Neural progenitor cell (in vitro differentiated cells): Measurements from ENCODE around the gene GBA3. TPM values are rescaled to one million over a fixed set of nuclear protein-coding genes. Genes with fewer than 3 reads are reported as not detected.

ENCODE experiments used
- DNase-seq: peaks from one replicate; pipeline ENCODE4 v3.0.0-alpha.2; 2016; ENCODE audit warnings: low spot score
- H2AFZ ChIP-seq: fragments of 200-600 bp; sonication (generic); replicated peaks from 2 replicates; pipeline ENCODE4 v1.6.1; 2016; ENCODE audit warnings: antibody characterized with exemption
- H3F3A ChIP-seq: fragments of 200-600 bp; sonication (generic); 2 replicates; pipeline ENCODE4 v1.6.1; 2016; ENCODE audit warnings: antibody characterized with exemption, low read depth
- H3K27ac ChIP-seq: fragments of 200-600 bp; sonication (generic); 2 replicates; pipeline ENCODE4 v1.5.1; 2016; ENCODE audit warnings: mild to moderate bottlenecking
- H3K27me3 ChIP-seq: fragments of 200-600 bp; sonication (generic); 2 replicates; pipeline ENCODE4 v1.6.1; 2016; ENCODE audit warnings: mild to moderate bottlenecking, moderate library complexity
- H3K36me3 ChIP-seq: fragments of 200-600 bp; sonication (generic); 2 replicates; pipeline ENCODE4 v1.5.1; 2016
- H3K4me1 ChIP-seq: fragments of 200-600 bp; sonication (generic); 2 replicates; pipeline ENCODE4 v1.6.1; 2016; ENCODE audit warnings: mixed run types
- H3K4me2 ChIP-seq: fragments of 200-600 bp; sonication (generic); 2 replicates; pipeline ENCODE4 v1.6.1; 2016
- H3K4me3 ChIP-seq: fragments of 200-600 bp; sonication (generic); 2 replicates; pipeline ENCODE4 v1.5.1; 2016
- H3K79me2 ChIP-seq: fragments of 200-600 bp; sonication (generic); 2 replicates; pipeline ENCODE4 v1.6.1; 2016; ENCODE audit warnings: low read depth
- H3K9ac ChIP-seq: fragments of 200-600 bp; sonication (generic); 2 replicates; pipeline ENCODE4 v1.6.1; 2016
- H3K9me3 ChIP-seq: fragments of 200-600 bp; sonication (generic); 2 replicates; pipeline ENCODE4 v1.5.1; 2016; ENCODE audit warnings: low read depth
- H4K20me1 ChIP-seq: fragments of 200-600 bp; sonication (generic); 2 replicates; pipeline ENCODE4 v1.6.1; 2016; ENCODE audit warnings: low read depth
- H3K27ac Mint-ChIP-seq: 3 replicates; pipeline ENCODE4 v1.8.0; 2021; ENCODE audit warnings: mixed read lengths
- H3K27me3 Mint-ChIP-seq: 2 replicates; pipeline ENCODE4 v1.8.0; 2022; ENCODE audit warnings: low read depth, mild to moderate bottlenecking, inconsistent platforms, moderate library complexity, mixed read lengths; ENCODE audit not compliant: insufficient read depth
- H3K36me3 Mint-ChIP-seq: 3 replicates; pipeline ENCODE4 v1.8.0; 2021; ENCODE audit warnings: mixed read lengths
- H3K4me1 Mint-ChIP-seq: 3 replicates; pipeline ENCODE4 v1.8.0; 2021; ENCODE audit warnings: mixed read lengths
- H3K4me3 Mint-ChIP-seq: 3 replicates; pipeline ENCODE4 v1.8.0; 2021; ENCODE audit warnings: mild to moderate bottlenecking, moderate library complexity, mixed read lengths
- H3K9me3 Mint-ChIP-seq: 3 replicates; pipeline ENCODE4 v1.8.0; 2020; ENCODE audit warnings: mixed read lengths
- EZH2 ChIP-seq: fragments of 200-600 bp; sonication (generic); IDR thresholded peaks from 2 replicates; pipeline ENCODE4 v1.6.1; 2017; ENCODE audit warnings: antibody characterized with exemption, mild to moderate bottlenecking, moderate library complexity
- EZH2phosphoT487 ChIP-seq: fragments of 200-600 bp; sonication (generic); IDR thresholded peaks from 2 replicates; pipeline ENCODE4 v1.6.1; 2017; ENCODE audit warnings: antibody characterized with exemption
- total RNA-seq: library from RNA; depleted of rRNA; stranded (reverse); fragments of >200 nt; gene quantifications from 2 replicates; pipeline ENCODE4 v1.2.3, GENCODE V29; 2015; ENCODE audit warnings: low replicate concordance
- TF ChIP-seq, protein P1 (sequence below): fragments of 200-600 bp; sonication (generic); IDR thresholded peaks from 2 replicates; pipeline ENCODE4 v1.5.1; 2017; ENCODE audit warnings: antibody characterized with exemption, mild to moderate bottlenecking

GBA3 gene
- total RNA-seq, 1 donor from 2014 or later: not detected

DNA sequence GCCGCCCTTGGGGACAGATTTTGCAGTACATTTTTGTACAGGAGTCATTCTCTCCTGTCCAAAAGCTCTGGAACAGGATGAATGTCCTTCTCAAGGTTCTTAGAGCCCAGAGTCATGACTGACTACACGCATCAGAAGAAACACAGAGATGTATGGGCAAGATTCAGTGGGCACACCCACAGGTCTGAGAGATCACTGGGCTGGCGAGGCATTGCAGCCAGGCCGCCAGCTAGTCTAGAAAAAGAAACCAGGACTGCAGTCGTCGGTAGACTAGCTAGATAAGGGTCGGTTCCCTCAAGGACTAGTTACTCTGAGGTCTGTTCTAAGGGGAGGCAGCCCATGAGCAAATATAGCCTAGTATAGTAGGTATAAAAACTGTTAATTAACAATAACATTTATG lies 19.8 kb downstream of the GBA3 start:
- DNase-seq: no peak
- Mint-ChIP-seq H3K9me3 (no peaks in the 10 kb centered on the region), H3K36me3 (no peaks in the 10 kb centered on the region), H3K27ac (no peak overlapping the region), H3K27me3 (no peaks in the 10 kb centered on the region), H3K4me1 (no peaks in the 10 kb centered on the region), H3K4me3 (no peak overlapping the region)
- no peak overlapping the region for H3K27ac ChIP-seq
- no peaks in the 10 kb centered on the region for H3F3A ChIP-seq
- no peaks in the 10 kb centered on the region for H3K9me3 ChIP-seq
- no peaks in the 10 kb centered on the region for H3K4me1 ChIP-seq
- H2AFZ ChIP-seq: no peak overlapping the region
- no peaks in the 10 kb centered on the region for H3K27me3 ChIP-seq
- no peak overlapping the region for H3K4me3 ChIP-seq
- H3K4me2 ChIP-seq: no peak overlapping the region
- TF ChIP-seq EZH2phosphoT487: no peak
- no peak for TF ChIP-seq EZH2
- TF ChIP-seq, protein P1, sequence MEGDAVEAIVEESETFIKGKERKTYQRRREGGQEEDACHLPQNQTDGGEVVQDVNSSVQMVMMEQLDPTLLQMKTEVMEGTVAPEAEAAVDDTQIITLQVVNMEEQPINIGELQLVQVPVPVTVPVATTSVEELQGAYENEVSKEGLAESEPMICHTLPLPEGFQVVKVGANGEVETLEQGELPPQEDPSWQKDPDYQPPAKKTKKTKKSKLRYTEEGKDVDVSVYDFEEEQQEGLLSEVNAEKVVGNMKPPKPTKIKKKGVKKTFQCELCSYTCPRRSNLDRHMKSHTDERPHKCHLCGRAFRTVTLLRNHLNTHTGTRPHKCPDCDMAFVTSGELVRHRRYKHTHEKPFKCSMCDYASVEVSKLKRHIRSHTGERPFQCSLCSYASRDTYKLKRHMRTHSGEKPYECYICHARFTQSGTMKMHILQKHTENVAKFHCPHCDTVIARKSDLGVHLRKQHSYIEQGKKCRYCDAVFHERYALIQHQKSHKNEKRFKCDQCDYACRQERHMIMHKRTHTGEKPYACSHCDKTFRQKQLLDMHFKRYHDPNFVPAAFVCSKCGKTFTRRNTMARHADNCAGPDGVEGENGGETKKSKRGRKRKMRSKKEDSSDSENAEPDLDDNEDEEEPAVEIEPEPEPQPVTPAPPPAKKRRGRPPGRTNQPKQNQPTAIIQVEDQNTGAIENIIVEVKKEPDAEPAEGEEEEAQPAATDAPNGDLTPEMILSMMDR: no peak
- no peaks in the 10 kb centered on the region for H4K20me1 ChIP-seq
- no peaks in the 10 kb centered on the region for H3K79me2 ChIP-seq
- H3K9ac ChIP-seq: no peak overlapping the region
- no peaks in the 10 kb centered on the region for H3K36me3 ChIP-seq

DNA sequence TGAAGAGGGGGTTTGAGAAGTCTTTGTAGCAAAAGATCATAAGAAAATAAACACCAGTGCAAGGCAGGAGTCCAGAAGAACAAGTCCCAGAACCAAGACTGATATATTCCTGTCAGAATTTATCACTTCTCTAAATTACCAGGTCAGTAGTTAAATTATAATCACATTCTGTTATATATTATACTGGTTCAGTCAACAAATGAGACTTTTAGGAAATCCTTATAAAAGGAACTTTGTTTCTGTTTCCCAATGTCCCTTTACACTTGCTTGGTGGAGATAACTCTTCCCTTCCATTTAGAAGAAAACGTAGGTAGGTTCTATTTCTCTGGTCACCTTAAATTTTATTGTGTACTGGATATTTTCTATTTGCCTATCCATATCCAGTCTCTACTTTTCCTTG lies 21.1 kb downstream of the GBA3 start:
- Histone ChIP-seq H3K36me3 (no peaks in the 10 kb centered on the region), H3K4me2 (no peak overlapping the region), H3F3A (no peaks in the 10 kb centered on the region), H3K27ac (no peak overlapping the region), H2AFZ (no peak overlapping the region), H3K9me3 (no peaks in the 10 kb centered on the region), H3K4me1 (no peaks in the 10 kb centered on the region), H3K4me3 (no peak overlapping the region), H4K20me1 (no peaks in the 10 kb centered on the region), H3K9ac (no peak overlapping the region), H3K79me2 (no peaks in the 10 kb centered on the region), H3K27me3 (no peaks in the 10 kb centered on the region)
- Mint-ChIP-seq H3K27me3 (no peaks in the 10 kb centered on the region), H3K9me3 (no peaks in the 10 kb centered on the region), H3K27ac (no peak overlapping the region), H3K36me3 (no peaks in the 10 kb centered on the region), H3K4me3 (no peak overlapping the region), H3K4me1 (no peaks in the 10 kb centered on the region)
- TF ChIP-seq, protein P1: no peak
- TF ChIP-seq EZH2 (no peak), EZH2phosphoT487 (no peak)
- DNase-seq: no peak

DNA sequence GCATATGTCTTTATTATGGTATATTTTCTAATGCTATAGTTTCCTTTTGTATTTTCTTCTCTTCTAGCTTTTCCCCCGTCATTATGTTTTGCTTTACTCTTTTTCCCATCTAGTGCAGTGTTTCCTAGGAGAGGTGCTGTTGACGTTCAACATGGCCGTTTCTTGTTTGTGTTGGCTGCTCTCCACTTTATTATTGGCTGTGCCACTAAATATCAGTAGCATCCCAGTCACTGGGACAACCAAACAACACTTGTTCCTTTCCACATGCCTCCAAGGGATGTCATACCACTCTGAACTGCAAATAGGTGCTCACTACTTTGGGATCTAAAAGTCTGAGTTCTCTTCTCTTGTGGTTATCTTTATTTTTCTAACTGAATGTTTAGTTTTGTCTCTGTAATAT lies 26.5 kb downstream of the GBA3 start:
- Mint-ChIP-seq H3K9me3 (peaks cover 2% of the 10 kb centered on the region), H3K27me3 (peaks cover 2% of the 10 kb centered on the region), H3K4me3 (no peak overlapping the region), H3K36me3 (no peaks in the 10 kb centered on the region), H3K4me1 (no peaks in the 10 kb centered on the region), H3K27ac (no peak overlapping the region)
- H4K20me1 ChIP-seq: no peaks in the 10 kb centered on the region
- H3K4me3 ChIP-seq: no peak overlapping the region
- H3K27me3 ChIP-seq: no peaks in the 10 kb centered on the region
- DNase-seq: no peak
- no peak overlapping the region for H2AFZ ChIP-seq
- no peak overlapping the region for H3K4me2 ChIP-seq
- no peaks in the 10 kb centered on the region for H3F3A ChIP-seq
- TF ChIP-seq EZH2: no peak
- no peak for TF ChIP-seq EZH2phosphoT487
- TF ChIP-seq, protein P1: no peak
- H3K9ac ChIP-seq: no peak overlapping the region
- H3K4me1 ChIP-seq: no peaks in the 10 kb centered on the region
- no peaks in the 10 kb centered on the region for H3K79me2 ChIP-seq
- H3K36me3 ChIP-seq: no peaks in the 10 kb centered on the region
- H3K27ac ChIP-seq: no peak overlapping the region
- H3K9me3 ChIP-seq: no peaks in the 10 kb centered on the region

DNA sequence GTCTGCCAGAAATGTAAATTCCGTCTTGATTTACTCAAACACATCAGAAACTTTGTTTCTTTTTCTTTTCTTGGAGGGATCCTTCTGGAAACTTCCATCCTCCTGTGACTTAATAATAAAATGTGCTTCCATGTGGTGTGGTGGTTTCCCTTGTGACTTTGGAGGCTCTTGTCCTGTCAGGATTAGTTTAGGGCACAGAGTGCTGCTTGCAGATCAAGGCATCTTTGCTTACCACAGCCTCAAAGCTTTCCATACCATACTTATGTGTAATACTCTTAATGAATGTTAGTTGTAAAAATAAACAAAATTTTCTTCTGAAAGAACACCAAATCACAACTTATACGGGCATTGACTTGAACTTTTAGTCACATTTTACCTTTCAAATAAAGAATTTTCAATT lies 27.4 kb downstream of the GBA3 start:
- Histone ChIP-seq H3F3A (no peaks in the 10 kb centered on the region), H3K27ac (no peak overlapping the region), H3K27me3 (no peaks in the 10 kb centered on the region), H3K36me3 (no peaks in the 10 kb centered on the region), H4K20me1 (no peaks in the 10 kb centered on the region), H2AFZ (no peak overlapping the region), H3K79me2 (no peaks in the 10 kb centered on the region), H3K9me3 (no peaks in the 10 kb centered on the region), H3K4me1 (no peaks in the 10 kb centered on the region), H3K4me3 (no peak overlapping the region), H3K9ac (no peak overlapping the region), H3K4me2 (no peak overlapping the region)
- TF ChIP-seq EZH2phosphoT487 (no peak), EZH2 (no peak)
- TF ChIP-seq, protein P1: no peak
- no peak for DNase-seq
- H3K4me3 Mint-ChIP-seq: no peak overlapping the region
- no peaks in the 10 kb centered on the region for H3K36me3 Mint-ChIP-seq
- H3K27me3 Mint-ChIP-seq: peaks cover 2% of the 10 kb centered on the region
- H3K9me3 Mint-ChIP-seq: peaks cover 2% of the 10 kb centered on the region
- H3K27ac Mint-ChIP-seq: no peak overlapping the region
- no peaks in the 10 kb centered on the region for H3K4me1 Mint-ChIP-seq
